Calu3 (cell line): ENCODE data around the gene DDX10. TPM values are rescaled to one million over a fixed set of nuclear protein-coding genes. Genes with fewer than 3 reads are reported as not detected.

Source experiments
- BruUV-seq: library from RNA; stranded (reverse); fragments of 400-500 nt; replicated peaks from 2 replicates; lab custom pipeline; 2021; lab: Mats Ljungman, UMichigan
- CTCF ChIA-PET: fragments of 300-600 bp; sonication (Branson Sonifier 250); formaldehyde crosslinking; loops from one replicate; lab custom pipeline; 2022; ENCODE audit warnings: antibody characterized with exemption; lab: Charles Lee
- DNase-seq: peaks from one replicate; pipeline ENCODE4 v3.0.0; 2022
- H3K27ac Mint-ChIP-seq: one replicate; pipeline ENCODE4 v1.8.0; 2022; ENCODE audit warnings: mixed read lengths; ENCODE audit not compliant: unreplicated experiment
- H3K27me3 Mint-ChIP-seq: one replicate; pipeline ENCODE4 v1.8.0; 2022; ENCODE audit warnings: mixed read lengths; ENCODE audit not compliant: unreplicated experiment
- H3K36me3 Mint-ChIP-seq: one replicate; pipeline ENCODE4 v1.8.0; 2022; ENCODE audit warnings: mild to moderate bottlenecking, moderate library complexity, mixed read lengths; ENCODE audit not compliant: insufficient read depth, unreplicated experiment
- H3K4me1 Mint-ChIP-seq: one replicate; pipeline ENCODE4 v1.8.0; 2022; ENCODE audit warnings: mild to moderate bottlenecking, low read depth, mixed read lengths; ENCODE audit not compliant: unreplicated experiment
- H3K4me3 Mint-ChIP-seq: one replicate; pipeline ENCODE4 v1.8.0; 2022; ENCODE audit warnings: mild to moderate bottlenecking, low read depth, moderate library complexity, mixed read lengths; ENCODE audit not compliant: unreplicated experiment
- H3K9me3 Mint-ChIP-seq: one replicate; pipeline ENCODE4 v1.8.0; 2022; ENCODE audit warnings: low read depth, mixed read lengths; ENCODE audit not compliant: unreplicated experiment
- CTCF ChIP-seq: fragments of 200-600 bp; IDR thresholded peaks from one replicate; pipeline ENCODE4 v1.8.0; 2022; ENCODE audit warnings: antibody characterized with exemption; ENCODE audit not compliant: unreplicated experiment
- intact Hi-C: fragments of 100-400 bp; cut with micrococcal nuclease; formaldehyde crosslinking; loops from one replicate; pipeline ENCODE4 v1.10.0; 2022; ENCODE audit not compliant: unreplicated experiment
- total RNA-seq: library from RNA; stranded (reverse); gene quantifications from 2 replicates; pipeline ENCODE4 v1.2.3, GENCODE V29; 2022

The DDX10 gene
- total RNA-seq, 1 experiment from 2014 or later = 31.2 TPM

GRCh38 chr11:108838792-108839105 is 173.9 kb downstream of the DDX10 start:
- Mint-ChIP-seq H3K27ac (no peak overlapping the region), H3K27me3 (no peaks in the 10 kb centered on the region), H3K4me3 (no peak overlapping the region), H3K4me1 (no peaks in the 10 kb centered on the region), H3K9me3 (no peaks in the 10 kb centered on the region), H3K36me3 (peaks cover 5% of the 10 kb centered on the region)
- intact Hi-C loops = no loop called here
- no peak for DNase-seq
- no peak for TF ChIP-seq CTCF
- no TSS peak for BruUV-seq
- CTCF ChIA-PET = no interaction called here

GRCh38 chr11:108846009-108846408 is 181.1 kb downstream of the DDX10 start:
- no peak overlapping the region for H3K4me3 Mint-ChIP-seq
- TF ChIP-seq CTCF = no peak
- no TSS peak for BruUV-seq
- no peak overlapping the region for H3K27ac Mint-ChIP-seq
- no peak for DNase-seq
- CTCF ChIA-PET = no interaction called here
- H3K9me3 Mint-ChIP-seq = no peaks in the 10 kb centered on the region
- H3K4me1 Mint-ChIP-seq = no peaks in the 10 kb centered on the region
- peaks cover 4% of the 10 kb centered on the region for H3K36me3 Mint-ChIP-seq
- intact Hi-C loops = no loop called here
- no peaks in the 10 kb centered on the region for H3K27me3 Mint-ChIP-seq

DNA sequence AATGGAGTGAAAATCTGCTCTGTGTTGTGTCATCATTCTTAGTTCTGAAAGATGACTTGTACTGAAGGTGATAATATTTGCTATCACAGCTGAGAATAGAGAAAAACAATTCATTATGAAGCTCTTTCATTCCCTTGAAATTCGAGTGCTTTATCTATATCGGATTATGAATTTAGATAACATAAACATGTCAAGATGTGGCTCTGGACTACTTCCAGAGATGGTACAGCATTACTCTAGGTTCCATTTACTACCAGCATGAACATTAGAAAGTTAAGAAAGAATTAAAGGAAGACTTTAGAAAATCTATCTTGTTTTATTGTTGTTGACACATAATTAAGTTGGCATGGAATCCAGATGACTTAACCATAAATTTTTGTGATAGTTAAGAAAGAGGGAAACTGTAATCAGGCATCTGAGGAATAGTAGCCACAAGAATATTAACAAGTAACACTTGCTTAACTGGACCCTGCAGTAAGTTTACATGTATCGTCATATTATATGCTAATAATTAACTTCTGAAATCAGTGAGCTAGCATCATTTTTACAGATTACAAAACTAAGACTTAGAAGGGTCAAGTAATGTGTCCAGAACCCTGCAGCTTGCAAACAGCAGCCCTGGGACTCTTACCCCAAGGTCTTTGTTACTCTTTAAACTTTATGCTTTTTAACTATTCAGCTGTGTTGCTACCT is 182.6 kb downstream of the DDX10 start:
- intact Hi-C loops = no loop called here
- no peak overlapping the region for H3K4me3 Mint-ChIP-seq
- no peak for TF ChIP-seq CTCF
- BruUV-seq = no TSS peak
- no peaks in the 10 kb centered on the region for H3K36me3 Mint-ChIP-seq
- H3K9me3 Mint-ChIP-seq = no peaks in the 10 kb centered on the region
- no peaks in the 10 kb centered on the region for H3K27me3 Mint-ChIP-seq
- CTCF ChIA-PET = no interaction called here
- peaks cover 7% of the 10 kb centered on the region for H3K4me1 Mint-ChIP-seq
- no peak for DNase-seq
- H3K27ac Mint-ChIP-seq = no peak overlapping the region

DNA sequence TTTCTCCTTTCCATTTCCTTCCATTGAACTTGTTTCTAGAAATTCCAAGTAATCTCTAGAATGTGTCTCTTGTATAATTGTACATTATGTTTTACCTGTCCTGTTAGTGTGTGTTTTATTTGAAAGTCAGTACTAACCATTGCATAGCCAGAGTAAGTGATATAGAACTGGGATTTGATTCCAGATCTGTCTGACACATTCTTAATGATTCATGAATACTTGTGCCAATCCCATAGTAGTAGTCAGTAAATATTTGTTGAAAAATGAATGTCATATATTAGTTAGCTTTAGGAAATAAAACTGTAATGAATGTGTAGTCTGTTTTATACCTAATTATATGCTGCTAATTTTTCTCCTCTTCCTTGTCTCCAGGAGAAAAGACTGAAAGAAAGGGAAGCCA is 186.9 kb downstream of the DDX10 start:
- Mint-ChIP-seq H3K27ac (no peak overlapping the region), H3K4me1 (peaks cover 7% of the 10 kb centered on the region), H3K27me3 (no peaks in the 10 kb centered on the region), H3K36me3 (no peaks in the 10 kb centered on the region), H3K4me3 (no peak overlapping the region), H3K9me3 (no peaks in the 10 kb centered on the region)
- no peak for TF ChIP-seq CTCF
- no peak for DNase-seq
- intact Hi-C loops = no loop called here
- BruUV-seq = no TSS peak
- CTCF ChIA-PET = no interaction called here
